Nucleus accumbens (tissue), 56 donors: ENCODE results near the gene OSBPL1A.
"Not testable (repeated sequence)": the region's sequence is repeated elsewhere in the genome, so short reads cannot be mapped to it uniquely, and the experiment has no call there.

Source experiments
- DNase-seq, 56 donors: peaks; one replicate each; lab custom pipeline; 2025; lab: John Stamatoyannopoulos, UW

The OSBPL1A gene

DNA sequence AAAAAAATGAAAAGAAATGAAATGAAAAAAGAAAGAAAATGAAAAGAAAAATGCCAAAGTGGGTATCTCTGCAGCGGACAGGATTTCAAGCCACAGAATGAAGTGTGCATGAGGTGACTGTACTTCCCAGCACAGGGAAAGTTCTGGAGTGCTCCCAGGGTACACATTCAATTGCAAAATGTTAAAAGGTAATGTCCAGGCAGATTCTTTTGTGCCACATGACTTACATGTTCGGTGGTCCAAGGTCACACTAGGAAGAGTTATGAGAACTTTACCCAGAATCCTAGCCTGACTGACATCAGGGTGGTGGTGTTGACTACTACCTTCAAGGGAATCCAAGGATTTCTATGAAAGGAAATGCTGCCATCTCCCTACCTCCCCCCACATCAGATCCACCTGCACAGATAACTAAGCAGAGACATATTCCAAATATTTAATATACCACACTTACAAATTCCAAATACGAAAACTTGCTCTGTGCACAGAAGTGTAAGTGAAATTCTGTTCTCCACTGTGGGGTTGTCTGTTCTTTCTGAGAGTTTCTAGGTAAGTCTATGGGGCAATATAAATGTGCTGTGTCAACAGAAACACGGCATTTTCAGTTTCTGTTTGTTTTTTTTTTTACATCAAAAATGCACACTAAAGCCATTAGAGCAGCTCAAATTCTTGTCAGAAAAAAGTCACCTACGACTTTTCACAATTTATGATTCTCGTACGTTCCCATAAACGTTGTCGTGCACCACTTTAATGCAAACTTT, 202.1 kb downstream of the OSBPL1A start:
- DNase-seq: no peak

DNA sequence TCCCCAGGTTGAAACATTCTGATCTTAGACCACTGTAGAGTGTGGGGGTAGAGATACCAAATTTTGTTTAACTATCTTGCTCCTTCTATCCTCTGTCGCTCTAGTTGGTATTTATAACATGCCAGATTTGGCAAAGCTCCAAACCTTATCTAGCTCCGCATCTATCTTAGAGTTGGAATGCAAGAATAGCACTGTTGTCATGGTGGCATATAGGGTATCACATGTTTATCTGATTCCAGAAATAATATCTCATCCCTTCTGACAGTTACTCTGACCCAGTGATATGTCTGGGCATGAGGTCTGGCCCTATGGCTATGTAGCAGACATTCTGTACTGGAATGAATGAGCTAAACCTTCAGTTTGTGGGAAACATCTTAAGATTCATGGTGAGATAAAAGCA, 207.0 kb downstream of the OSBPL1A start:
- no peak for DNase-seq

DNA sequence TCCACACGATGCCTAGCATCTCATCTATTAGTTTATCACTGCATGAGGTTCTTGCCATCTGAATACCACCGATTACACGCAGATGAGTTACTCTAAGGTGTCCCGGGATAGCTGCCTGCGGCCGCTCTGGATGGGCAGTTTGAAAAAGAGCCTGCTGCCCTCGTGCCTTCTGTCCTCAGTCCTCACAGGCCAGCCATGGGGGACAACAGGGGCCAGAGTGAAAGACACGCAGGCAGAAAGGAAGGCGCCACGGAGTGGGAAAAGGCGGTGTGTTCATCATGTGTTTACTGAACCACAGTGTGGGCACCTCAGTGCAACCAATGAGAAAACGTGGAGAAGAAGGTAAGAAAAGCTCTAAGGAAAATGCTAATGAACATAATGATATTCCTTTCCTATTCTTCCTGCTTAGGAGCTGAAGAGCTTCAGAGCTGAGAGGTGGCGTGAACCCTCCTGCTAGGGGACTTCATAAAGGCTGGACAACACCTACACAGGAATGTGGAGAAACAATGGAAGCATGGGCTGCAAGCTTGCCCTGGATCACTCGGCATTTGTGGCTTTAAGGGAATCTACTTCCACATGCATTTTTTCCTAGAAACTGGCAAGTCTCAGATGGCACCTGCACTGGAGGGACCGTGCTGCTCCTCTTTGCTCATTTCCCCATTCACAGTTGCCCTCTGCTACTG, 207.8 kb downstream of the OSBPL1A start:
- no peak for DNase-seq

DNA sequence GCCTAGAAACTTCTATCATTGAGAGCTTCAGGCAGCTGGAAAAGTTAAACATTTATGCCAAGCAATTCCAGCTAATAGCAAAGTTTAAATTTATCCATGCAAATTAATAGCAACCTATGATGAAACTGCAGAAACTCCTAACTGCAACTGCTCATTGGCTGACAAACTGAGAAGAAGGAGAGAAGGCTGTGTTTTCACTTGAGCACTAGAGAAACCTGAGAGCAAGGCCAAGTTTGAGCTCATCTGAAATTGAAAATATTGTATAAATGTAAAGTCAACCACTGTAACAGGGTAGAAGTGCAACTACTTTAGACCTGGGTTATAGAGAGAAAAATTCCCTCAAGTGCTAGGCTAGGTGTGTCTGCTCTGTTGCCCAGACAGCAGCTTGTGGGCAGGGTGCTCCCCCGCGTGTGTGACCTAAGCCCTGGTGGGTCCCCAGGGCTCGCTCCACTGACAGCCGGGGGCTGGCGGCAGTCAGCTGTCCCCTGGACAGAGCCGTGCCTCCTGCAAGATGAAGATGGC, 208.6 kb downstream of the OSBPL1A start:
- DNase-seq: no peak

DNA sequence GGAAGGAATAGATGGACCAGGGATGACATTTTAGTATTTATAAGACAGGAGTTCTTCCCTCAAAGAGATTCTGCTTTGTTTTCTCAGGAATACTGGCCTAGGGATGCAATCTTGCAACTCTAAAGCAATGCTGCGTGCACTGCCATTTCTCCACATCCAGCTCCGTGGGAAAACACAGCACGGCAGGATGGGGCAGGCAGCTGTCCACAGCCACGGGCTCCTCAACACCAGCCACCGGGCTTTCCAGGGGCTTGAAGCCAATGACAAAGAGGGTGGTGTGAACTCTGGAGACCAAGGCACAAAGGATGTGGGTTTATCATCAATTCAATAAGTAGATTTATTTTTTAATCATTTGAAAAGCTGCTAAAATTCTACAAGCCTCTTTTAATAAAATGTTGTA, 209.5 kb downstream of the OSBPL1A start:
- peak in 13 of 56 donors; percentile 7 to 45 (median 28) for DNase-seq

DNA sequence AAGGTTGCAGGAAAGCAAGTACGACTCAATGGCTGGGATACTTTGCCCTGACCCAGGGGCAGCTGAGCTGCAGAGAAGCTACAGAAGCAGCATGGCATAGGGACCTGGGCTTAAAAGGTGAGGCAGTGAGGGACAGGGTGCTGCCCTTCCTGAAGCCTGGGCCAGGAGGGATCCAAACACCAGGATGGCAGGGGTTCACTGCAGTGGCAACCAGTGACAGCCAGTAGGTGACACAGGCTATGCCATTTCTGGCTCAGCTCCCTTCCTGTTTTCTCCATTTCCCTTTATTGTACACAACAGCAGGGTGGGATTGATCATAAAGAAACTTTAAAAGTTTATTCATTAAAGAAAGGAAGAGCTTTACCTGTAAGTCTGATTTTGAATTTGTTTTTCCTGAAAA, 209.9 kb downstream of the OSBPL1A start:
- DNase-seq: peak in 2 of 56 donors; percentile 15 to 26

DNA sequence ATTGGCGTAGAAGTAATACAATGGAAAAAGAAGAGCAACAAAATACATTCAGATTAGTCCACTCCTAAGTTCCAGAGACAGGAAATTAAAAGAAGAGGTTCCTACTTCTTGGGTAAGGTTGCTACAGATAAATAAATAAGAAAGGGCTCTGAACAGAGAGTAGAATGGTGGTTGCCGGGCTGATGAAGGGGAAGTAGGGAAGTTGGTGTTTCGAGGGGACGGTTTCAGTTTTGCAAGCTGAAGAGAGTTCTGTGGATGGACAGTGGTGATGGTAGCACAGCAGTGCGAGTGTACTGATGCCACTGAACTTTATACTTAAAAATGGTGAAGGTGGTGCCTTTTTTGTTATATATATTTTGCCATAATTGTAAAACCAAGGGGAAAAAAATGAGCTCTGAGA, 210.6 kb downstream of the OSBPL1A start:
- no peak for DNase-seq

DNA sequence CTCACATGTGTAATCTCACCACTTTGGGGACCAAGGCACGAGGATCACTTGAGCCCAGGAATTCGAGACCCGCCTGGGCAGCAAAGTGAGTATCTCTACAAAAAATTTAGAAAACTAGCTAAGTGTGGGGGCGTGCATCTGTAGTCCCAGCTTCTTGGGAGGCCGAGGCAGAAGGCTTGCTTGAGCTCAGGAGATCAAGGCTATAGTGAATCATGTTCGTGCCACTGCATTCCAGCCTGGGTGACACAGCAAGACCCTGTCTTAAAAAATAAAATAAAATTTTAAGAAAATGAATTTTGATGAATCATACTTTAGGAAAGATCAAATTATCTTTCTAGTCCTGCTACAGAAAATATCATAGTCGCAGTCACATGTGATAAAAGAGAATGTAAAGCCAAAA, 211.8 kb downstream of the OSBPL1A start:
- no peak for DNase-seq

DNA sequence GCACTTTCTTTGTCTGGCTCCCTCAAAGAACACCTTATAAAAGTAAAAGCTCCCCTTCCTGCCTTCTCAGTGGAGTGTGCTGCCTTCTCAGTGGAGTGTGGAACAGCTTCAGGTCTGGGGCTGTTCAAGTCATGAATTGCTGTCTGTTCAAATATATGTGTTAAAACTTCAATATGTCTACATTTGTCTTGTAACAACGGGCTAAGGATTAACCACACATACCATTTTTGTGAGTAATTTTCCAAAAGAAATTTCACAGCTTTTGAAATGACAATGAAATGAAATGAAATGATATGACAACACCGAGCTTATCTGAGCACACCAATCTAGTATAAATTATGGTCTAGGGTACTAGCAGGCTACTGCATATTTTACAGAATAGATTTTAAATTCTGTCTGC, 215.8 kb downstream of the OSBPL1A start:
- no peak for DNase-seq

DNA sequence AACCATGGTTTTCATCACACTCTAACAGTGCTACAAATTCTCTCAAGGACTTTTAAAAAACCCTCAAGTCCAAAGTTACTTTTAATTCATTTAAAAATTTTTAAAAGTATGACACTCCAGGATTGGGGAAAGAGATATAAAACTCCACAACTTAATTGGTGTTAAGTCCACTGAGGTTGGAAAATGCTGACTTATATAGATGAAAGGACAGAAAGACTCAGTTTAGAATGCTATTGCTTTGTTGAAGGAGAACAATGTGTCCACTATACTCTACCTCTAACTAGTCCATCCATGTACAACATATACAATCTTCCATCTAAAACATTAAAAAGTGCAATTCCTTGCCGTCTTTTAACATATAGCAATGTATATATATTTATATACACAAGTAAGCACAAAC, 217.6 kb downstream of the OSBPL1A start:
- no peak for DNase-seq

DNA sequence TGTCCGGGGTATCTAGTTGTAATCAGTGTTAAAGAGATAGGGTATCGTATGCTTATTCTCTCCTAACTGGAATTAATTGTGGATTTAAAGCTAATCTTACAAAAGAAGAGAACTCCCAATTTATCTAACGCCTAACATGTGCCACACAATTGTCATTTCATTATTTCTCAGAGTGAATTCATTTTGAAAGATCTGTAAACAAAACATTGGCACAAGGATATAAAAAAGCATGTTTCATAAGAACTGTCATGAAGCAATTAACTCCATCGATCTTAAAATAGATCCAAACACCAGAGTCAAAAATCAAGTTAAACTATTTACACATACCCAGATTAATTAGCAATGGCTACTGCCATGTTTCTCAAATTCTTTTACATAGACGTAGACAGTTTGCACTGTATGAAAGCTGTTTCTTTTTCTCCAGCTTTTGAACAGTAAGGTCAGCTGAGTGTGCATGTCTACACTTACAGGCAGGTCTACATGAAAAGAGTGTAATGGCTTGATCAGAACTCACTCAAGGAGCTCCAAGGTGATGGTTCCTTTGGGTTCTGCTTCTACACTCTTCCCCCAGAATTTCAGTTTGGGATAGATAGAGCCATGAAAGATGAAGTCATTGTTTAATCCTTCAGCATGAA, 220.0 kb downstream of the OSBPL1A start:
- DNase-seq: no peak

DNA sequence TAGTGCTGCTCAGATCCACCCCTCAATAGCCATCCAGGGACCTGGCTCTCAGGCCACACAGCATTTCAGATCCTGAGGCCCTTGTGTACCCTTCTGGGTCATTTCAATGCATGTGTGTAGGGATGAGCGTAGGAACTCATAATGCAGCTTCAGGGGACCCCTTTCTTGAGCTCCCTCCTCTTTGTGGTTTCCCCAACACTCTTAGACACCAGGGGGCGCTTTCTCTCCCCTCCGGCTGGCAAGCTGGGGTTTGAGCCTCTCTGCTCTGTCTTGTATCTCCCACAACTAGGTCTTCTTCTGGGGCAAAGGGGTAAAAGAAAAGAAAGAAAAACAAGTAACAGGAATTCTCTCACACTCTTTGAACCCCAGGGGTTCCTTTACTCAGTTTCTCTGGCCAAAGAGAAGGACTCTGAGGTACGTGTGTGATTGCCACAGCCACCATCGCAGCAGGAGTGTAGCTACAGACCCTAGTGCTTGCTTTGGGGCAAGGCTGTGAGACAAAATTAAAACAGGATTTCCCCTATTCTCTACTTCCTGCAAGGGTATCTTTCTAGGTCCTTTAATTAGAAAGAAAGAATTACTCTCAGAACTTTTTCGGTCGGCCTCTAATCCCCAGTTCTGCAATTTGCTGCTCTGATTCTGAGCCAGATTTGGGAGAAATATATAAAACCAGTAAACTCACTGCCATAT, 220.8 kb downstream of the OSBPL1A start:
- peak in 49 of 56 donors; percentile 15 to 88 (median 56) for DNase-seq

DNA sequence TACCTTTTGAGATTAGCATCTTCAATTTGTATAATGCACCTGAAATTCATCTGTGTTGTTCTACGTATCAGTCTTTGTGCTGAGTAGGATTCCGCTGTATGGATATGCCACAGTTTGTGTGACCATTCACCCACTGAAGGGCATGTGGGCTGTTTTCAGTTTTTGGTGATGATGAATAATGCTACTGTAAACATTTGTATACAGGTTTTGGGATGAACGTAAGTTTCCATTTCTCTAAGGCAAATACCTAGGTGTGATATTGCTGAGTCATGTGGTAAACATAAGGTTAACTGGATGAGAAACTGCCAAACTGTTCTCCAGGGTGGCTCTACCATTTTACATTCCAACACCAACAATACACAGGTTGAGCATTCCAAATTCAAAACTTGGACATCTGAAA, 223.6 kb downstream of the OSBPL1A start:
- DNase-seq: no peak

DNA sequence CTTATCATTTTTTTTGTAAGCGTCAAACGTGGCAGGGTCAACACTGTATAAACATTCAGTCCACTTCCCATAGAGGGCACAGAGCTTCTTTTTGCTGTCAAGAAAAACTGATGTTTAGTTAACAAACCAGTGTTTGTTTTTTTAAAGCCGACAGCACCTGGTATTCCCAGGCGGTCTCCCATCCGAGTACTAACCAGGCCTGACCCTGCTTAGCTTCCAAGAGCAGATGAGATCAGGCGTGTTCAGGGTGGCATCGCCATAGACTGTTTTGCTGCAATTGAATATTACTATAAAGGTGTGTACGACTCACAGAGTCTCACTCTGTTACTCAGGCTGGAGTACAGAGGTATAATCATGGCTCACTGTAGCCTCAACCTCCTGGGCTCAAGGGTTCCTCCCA, 227.3 kb downstream of the OSBPL1A start:
- no peak for DNase-seq

DNA sequence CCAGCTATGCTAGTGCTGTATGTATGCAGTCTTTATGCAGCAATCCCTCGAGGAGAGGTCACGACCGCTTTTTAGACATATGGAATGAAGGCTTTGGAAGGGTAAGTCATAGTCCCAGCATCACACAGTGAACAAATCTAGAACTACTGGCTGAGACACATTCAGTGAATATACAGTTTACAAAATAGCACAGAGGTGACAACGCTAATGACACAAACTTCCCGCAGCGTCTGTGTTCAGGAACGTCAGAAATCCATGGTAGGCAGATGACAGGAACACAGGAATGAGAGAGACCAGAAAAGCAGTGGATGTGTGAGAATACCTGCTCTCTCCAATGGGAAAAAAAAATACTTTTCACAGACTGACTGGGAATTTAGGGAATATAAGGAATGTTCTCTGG, 229.1 kb downstream of the OSBPL1A start:
- no peak for DNase-seq

DNA sequence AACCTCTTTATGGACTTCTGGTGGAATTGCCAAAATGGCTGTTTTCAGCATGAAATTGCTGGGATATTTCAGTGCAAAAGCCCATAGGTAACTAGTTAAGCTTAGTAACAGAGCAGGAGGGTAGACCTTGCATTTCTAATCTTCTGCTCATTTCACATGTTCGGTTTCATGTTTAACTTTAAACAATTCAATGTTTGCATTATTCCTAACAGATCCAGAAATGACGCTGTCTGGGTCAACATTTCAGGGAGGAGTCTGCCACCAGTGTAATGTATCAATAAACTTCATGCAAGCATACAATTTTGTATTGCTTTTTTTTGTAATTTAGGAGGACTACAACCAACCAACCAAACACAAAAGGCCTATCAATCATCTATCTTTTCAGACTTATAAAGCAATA, 236.3 kb downstream of the OSBPL1A start:
- no peak for DNase-seq

DNA sequence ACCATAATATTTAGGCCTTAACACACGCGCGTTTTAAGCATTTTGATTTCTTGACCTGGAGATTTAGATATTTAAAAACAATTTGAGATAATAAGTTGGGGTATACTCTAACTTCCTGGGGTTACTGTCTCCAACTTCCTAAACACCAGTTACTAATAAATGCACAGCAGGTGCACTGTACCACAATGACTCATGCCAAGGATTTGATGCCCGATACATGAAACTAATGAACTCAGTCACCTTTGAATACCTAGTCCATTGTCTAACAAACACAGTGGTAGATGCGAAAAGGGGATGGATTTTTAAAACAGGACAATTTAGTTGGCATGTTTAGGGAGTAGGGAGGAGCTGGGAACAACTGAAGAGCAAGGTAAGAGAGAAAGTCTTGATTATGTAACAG, 237.5 kb downstream of the OSBPL1A start:
- DNase-seq: no peak

DNA sequence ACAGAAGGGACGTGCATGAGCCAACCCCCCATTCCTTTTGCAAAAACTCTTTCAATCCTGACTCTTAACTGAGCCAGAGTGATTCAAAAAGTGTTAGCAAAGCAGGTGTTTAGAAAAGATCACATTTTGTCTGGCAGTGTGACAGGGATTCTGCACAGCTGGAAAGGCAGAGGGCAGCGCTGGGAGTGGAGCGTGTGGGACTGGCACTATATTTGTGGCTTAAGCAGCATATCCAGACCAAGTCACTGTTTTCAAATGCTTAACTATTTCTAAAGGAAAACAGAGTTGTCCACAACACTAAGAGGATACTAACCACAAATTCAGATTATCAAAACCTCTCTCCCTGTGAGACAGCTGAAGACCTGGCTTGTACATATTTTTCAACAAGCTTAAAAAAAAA, 239.8 kb downstream of the OSBPL1A start:
- peak in 1 of 56 donors; percentile 3 for DNase-seq

DNA sequence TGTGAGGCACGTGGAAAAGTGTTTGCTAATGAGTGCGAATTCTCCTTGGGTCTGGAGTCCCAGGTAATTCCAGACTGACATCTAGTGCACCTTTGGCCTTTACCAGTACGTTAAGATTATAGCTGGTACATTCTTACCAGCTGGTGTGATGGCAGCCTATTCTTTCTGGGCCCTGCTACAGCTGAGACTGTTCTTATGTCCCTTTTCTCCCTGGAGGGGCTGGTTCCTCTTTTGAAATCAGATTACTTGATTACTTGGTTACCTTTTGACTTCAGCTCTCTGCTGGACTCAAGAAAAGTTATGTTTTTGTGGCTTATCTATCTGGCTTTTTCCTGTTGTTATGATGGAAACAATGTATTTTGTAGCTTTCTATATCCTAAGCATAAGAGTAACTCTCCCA, 244.2 kb downstream of the OSBPL1A start:
- no peak for DNase-seq

DNA sequence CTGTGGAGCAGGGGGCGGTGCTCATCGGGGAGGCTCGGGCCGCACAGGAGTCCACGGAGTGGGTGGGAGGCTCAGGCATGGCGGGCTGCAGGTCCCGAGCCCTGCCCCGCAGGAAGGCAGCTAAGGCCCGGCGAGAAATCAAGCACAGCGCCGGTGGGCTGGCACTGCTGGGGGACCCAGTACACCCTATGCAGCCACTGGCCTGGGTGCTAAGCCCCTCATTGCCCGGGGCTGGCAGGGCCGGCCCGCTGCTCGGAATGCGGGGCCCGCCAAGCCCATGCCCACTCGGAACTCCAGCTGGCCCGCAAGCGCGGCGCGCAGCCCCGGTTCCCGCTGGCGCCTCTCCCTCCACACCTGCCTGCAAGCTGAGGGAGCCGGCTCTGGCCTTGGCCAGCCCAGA, 248.0 kb downstream of the OSBPL1A start:
- not testable (repeated sequence) for DNase-seq

DNA sequence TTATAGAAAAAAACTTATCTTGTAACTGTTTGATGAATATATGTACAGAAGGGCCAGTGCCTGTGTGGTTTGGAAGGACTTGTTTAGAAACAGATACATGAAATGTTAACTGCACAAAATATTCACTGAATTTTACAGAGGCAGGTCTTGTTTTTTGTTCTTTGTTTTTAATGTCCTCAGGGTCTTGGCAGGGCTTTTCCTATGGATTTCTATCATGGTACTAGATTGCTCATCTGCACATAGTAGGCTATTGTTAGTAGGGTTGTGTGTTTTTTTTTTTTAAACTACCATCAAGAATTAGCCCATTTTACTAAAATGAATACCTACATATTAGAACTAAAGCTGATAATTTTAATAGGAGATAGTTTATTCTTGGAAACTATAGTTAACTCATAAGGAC, 255.2 kb downstream of the OSBPL1A start:
- DNase-seq: no peak
